Stimulated activated CD4-positive, alpha-beta T cell treated with anti-CD3 and anti-CD28 coated beads, Interleukin-15, amount 100 ng/mL, for 48 hours (primary cell): ENCODE measurements around the gene OTOG.
"Not testable (repeated sequence)": the region's sequence is repeated elsewhere in the genome, so short reads cannot be mapped to it uniquely, and the experiment has no call there.

Source experiments
- DNase-seq, 2 donors: peaks; one replicate each; pipeline ENCODE4 v3.0.0-alpha.2; 2020; ENCODE audit warnings: low read depth in 2 of 2

Gene OTOG

DNA sequence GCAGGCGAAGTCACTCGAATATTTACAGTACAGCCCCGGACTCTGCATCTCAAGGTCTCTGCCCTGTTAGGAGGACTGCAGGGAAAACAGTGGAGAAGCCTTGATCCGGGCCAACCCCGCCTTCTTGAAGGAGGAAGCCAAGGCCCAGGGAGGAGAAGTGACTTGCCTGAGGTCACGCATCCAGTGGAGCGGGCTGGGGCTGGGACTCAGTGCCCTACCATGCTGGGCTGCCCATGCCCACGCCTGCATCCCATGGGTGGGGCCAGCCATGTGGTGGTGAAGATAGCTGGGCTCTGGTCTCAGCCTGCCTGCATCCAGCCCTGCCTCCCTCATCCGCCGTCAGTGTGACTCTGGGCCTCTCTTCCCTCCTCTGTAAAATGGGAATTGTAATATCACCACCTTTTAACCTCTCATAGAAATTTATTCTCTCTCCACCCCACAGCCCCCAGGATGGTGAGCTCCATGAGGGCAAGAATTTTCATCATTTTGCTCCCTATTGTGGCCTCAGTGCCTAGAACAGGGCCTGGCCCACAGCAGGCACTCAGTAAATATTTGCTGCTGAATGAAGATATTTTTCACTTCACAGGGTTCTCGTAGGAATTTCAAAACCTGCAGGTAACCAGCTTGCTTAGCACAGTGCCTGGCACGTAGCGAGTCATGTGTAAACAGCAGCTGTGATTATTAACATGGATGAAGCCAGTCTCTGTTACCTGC lies 57.3 kb downstream of the OTOG start:
- DNase-seq: no peak

DNA sequence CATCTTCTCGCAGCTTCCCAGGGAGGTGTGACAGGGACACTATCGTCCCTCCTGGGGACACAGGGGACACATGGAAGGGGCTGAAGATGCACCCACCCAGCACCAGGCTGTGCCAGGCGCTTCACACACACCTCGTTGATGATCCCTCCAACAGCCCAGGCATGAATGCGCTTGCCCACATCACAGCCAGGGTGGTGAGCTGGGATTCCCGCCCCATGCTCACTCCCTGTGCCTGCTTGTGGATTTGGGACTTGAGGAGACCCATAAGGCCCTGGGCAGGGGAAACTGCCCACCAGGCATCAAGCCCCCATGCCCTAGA lies 57.8 kb downstream of the OTOG start:
- DNase-seq: no peak

DNA sequence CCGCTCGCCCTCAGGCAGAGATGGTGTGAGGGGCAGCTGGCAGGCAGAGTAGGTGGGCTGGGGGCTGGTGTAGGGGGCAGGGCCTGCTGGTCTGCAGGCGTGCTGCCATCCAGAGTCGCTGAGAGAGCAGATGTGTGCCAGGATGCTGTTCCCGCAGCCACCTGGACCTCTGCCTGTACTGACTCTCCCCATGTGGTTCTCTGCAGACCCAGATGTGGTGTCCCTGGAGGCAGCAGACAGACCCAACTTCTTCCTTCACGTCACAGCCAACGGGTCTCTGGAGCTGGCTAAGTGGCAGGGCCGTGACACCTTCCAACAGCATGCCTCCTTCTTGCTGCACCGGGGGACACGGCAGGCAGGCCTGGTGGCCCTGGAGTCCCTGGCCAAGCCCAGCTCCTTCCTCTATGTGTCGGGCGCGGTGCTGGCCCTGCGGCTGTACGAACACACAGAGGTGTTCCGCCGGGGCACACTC lies 58.6 kb downstream of the OTOG start:
- no peak for DNase-seq

DNA sequence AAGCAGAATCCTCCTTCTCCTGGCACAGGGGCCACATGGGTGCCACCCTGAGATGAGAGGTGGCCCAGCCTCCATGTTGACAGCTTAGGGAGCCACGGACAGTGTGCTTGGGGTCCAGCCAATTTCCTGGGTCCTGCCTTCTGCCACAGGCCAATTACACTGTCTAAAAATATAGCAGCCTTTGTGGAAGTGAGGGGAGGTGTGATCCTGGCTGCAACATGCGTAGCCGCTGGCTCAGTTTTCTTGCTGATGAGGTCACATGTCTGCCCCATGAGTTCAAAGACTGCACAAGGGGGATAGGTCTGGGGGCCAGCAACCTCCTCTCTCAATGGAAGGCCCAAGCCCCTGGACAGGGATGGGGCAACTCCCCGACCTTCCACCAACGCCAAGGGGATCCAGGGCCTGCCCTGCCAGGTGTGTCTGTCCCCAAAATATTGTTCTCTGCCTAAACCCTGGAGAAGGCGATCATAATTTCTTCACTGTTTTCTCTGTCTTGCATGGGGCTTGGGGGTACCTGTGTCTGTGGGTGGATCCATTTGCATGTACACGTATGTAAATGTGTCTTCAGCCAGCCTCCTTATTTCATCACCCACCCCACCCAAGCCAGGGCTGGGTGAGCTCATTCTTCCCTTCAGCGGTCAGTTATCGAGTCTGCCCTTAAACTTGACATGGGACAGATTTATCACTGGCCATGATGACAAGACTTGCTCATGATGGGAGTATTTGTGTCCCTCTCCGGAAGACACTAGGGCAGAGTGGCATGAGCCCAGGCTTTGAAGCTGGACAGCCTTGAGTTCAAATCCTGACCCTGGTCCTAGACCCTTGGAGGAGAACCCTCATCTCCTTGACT lies 59.4 kb downstream of the OTOG start:
- no peak for DNase-seq

DNA sequence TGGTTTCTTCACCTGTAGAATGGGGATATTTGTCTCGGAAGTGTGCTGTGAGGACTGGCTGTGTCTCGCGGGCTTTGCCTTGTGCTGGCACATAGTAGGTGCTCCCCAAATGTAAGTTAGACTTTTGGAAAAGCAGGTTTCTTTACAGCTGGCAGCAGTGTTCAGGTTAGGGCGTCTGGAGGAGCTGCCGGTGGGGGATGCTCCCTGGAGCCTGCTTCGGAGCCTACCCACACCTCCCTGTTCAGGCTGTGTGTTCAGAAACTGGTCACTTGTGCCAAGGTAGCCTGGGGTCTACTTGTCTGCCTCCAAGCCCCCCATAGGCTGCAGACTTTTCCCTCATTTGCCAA lies 60.0 kb downstream of the OTOG start:
- no peak for DNase-seq

DNA sequence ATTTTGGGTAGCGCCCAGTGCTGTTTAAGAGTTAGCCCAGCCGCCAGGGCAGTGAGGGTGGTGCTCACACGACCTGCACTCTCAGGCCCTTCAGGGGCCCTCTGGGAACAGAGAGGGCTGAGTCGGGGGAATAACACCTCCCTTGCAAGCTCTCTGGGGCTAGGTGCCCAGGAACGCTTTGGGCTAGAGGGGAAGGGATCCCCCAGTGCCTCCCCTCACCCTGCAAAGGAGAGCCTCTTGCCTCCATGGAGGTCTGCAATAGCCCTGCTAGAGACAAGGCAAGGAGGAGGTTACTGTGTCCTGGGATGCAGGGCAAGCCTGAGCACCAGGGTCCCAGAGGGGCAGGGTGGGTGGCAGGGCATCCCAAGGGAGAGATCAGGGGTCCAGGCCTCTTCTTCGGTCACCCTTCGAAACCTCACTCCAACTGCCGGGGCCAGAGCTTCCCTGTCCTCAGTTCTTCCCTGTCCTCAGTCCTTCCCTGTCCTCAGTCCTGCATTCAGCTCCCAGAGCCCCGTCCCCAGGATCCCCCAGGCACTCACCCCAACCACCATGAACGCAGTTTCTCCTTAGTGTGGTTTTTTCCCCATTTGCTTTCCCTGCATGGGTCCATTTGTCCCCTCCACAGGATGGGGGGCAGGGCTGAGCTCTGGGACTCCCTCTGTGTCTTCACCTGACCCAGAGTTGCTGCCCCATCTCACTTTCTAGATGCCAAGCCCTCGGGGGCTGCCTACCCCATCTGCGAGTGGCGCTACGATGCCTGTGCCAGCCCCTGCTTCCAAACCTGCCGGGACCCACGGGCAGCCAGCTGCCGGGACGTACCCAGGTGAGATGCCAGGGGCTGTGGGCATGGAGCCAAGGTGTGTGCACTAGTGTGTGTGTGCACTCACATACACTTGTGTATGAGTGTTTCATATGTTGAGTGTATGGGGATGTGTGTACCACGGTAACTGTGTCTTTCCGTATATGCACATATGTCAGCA lies 60.8 kb downstream of the OTOG start:
- DNase-seq: no peak

DNA sequence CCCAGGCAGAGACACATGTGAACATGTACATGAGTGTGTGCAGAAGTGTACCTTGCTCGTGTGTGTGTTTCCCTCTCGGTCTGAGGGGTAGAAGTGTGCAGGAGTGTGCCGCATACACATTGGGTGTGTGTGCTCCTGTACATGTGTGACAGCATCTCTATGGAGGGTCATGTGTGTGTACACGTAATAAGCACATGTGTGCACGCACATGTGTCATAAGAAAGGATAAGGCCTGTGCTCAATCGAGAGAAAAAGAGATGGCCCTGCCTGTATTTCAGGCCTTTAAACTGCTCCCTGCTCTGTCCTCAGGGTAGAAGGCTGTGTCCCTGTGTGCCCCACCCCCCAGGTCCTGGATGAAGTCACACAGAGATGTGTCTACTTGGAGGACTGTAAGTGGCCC lies 61.8 kb downstream of the OTOG start:
- no peak for DNase-seq

DNA sequence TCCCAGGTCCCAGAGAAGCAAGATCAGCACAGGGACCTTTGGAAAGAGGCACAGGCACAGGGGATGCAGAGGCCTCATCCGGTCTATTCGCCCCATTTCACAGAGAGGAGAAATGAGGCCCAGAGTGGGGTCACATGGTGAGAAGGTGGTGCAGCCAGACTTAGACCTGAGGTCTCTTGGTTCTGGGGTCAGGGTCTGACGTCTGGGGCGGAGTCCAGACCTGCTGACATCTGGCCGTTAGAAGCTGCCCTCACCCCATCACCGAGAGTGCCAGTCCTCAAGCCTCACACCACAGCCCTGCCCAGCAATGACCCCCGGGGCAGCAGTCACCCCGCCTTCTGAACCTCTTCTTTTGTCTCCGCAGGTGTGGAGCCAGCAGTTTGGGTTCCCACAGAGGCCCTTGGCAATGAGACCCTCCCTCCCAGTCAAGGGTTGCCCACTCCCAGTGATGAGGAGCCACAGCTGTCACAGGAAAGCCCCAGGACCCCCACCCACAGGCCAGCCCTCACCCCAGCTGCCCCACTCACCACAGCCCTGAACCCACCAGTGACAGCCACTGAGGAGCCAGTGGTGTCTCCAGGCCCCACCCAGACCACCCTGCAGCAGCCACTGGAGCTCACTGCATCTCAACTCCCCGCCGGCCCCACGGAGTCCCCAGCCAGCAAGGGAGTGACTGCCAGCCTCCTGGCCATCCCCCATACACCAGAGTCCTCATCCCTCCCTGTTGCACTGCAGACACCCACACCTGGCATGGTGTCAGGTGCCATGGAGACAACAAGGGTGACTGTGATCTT lies 62.4 kb downstream of the OTOG start:
- no peak for DNase-seq

DNA sequence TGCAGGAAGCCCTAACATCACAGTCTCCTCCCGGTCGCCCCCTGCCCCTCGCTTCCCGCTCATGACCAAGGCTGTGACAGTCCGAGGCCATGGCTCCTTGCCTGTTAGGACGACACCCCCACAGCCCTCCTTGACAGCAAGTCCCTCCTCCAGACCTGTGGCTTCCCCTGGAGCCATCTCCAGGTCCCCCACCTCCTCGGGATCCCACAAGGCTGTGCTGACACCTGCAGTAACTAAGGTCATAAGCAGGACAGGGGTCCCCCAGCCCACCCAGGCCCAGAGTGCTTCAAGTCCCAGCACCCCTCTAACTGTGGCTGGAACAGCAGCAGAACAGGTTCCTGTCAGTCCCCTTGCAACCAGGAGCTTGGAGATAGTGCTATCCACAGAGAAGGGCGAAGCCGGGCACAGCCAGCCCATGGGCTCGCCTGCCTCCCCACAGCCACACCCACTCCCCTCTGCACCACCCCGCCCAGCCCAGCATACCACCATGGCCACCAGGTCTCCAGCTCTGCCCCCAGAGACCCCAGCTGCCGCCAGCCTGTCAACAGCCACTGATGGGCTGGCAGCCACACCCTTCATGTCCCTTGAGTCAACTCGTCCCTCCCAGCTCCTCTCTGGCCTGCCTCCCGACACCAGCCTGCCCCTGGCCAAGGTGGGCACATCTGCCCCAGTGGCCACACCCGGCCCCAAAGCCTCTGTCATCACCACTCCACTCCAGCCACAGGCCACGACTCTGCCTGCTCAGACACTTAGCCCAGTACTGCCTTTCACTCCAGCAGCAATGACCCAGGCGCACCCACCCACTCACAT lies 63.2 kb downstream of the OTOG start:
- DNase-seq: no peak

DNA sequence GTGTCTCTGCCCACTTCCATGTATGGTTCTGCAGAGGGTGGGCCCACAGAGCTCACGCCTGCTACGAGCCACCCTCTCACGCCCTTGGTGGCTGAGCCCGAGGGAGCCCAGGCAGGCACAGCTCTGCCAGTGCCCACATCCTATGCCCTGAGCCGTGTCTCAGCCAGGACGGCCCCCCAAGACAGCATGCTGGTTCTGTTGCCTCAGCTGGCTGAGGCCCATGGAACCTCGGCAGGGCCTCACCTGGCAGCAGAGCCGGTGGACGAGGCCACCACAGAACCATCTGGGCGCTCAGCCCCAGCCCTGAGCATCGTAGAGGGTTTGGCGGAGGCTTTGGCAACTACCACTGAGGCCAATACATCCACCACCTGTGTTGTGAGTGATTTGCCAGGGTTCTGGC lies 64.0 kb downstream of the OTOG start:
- no peak for DNase-seq

DNA sequence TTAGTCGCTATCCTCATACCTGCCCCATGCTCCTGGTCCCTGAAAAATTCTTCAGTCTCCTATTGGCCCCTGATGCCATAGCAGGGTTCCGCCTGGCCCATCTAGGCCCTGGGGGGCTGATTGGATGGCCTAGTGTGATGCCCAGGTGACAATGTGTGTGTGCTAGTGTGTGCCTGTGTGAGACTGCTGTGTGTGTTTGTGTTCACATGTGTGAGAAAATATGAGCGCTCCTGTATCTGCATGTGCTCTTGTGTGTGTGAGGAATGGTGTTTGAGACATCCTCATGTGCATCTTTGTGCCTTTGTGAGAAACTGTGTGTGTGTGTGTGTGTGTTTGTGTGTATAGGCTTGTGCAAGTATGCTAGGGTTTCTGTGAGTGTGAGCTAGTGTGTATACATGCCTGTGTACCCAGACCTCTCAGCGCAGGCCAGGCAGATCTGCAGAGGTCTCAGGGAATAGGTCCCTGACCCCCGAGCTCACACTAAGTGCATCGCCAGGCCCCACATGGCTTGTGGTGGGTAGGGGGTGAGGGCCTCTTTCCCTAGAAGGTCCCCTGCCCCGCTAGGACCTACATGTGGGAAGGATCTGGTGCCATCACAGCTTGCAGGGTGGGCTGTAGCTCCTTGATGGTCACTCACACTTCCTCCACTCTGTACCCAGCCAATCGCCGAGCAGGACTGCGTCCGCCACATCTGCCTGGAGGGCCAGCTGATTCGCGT lies 64.6 kb downstream of the OTOG start:
- DNase-seq: no peak

DNA sequence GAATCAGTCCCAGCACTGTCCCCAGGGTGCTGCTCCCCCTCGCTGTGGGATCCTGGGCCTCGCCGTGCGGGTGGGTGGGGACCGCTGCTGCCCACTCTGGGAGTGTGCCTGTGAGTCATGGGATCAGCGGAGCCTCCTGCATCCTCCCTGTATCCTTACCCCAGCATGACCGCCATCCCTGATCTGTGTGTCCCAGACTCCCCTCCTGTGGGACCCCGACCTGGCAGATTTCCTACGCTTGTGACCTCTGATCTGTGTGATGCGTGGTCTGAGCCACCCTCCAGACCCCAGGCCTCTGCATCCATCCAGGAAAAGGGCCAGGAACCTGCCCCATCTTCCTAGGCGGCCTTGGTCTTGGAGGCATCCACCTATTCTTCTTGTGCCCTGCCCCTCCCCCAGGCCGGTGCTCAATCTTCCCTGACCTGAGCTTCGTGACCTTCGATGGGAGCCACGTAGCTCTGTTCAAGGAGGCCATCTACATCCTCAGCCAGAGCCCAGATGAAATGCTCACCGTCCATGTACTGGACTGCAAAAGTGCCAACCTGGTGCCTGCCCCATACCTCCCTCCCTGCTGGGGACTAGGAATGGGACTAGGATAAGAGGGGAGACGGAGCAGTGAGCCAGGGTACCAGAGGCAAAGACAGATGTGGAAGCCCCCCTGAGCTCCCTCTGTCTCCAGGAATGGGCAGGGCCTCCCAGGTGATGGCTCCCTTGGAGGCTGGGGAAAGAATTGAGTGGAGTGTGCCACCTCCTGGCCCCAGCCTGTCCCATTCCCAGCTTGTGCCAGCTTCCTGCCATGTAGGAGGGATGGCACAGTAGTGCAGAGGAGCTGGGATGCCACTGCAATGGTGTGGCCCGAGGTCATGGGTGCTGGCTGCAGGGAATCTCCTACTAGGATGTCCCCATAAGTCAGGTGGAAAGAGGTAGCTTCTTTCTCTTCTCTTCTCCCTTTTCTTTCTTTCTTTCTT lies 65.4 kb downstream of the OTOG start:
- no peak for DNase-seq

DNA sequence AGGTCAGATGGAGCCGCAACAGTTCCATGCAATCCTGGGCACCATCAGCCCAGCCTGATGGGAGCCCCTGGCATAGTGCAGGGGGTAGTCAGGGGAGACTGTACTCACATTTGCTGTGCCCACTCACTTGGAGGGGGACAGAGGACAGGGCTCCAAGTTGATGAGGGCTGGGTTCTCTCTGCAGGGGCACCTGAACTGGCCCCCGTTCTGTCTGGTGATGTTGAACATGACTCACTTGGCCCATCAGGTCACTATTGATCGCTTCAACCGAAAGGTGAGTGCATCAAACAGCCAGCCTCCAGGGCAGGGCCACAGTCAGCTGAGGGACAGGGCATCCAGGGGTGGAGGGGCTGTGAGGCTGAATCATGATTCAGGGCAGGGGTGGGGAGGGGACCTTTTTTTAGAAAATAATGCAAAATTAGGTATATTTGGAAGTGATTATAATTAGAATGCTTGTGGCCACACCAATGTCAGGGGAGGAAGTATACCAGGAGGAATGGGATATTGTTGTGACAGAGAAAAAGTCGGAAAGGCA lies 66.4 kb downstream of the OTOG start:
- DNase-seq: no peak

DNA sequence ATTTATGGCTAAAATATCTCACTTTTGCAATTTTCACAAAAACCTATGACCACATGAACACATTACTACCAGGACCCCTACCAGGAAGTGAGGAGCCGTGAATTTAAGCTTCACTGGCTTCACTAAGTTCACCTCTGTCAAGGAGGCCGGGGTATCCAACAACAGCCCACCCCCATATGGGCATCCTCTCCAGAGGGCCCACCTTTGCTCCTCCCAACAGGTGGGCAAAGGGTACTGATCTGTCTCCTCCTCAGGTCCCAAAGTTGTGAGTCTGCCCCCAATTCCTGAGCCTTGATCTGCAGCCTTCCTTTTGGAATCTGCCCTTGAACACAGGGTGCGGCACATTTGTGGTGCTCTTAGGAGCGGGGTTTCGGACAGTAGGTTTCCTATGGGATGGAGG lies 66.9 kb downstream of the OTOG start:
- DNase-seq: no peak

DNA sequence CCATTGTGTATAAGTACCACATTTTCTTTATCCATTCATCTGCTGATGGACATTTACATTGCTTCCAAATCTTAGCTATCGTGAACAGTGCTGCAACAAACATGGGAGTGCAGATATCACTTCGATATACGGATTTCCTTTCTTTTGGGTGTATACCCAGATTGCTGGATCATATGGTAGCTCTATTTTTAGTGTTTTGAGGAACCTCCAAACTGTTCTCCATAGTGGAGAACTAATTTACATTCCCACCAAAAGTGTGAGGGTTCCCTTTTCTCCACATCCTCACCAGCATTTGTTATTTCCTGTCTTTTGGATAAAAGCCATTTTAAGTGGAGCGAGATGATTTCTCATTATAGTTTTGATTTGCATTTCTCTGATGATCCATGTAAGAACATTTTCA lies 75.7 kb downstream of the OTOG start:
- DNase-seq: not testable (repeated sequence)

DNA sequence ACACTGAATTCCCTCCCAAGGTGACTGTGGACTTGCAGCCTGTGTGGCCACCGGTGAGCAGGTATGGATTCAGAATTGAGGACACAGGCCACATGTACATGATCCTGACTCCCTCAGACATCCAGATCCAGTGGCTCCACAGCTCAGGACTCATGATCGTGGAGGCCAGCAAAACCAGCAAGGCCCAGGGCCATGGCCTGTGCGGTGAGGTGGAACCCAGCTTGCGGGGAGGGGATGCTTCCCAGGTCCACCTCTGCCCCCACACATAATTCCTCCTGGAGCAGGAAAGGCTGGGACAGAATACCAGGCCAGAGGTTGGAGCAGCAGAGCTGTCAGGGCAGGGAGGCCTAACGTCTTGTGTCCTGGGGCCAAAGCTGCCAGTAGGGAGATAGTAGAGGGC lies 82.1 kb downstream of the OTOG start:
- no peak for DNase-seq

DNA sequence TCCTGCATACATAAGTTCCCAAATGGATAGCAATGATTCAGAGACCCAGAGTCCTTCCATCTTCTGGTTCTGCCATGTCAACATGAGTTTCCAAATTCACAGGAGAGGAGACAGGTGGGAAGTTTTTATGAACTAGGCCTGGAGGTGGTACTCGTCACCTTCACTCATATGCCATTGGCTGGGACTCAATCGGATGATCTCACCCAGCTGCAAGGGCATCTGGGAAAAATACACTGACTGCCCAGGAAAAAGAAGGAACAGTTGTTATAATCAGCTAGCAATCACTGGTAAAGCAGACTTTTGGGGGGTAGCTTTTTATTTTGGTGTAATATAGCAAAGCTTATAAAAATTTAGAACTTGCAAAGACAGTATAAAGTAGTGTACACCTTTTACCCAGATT lies 83.9 kb downstream of the OTOG start:
- DNase-seq: no peak

DNA sequence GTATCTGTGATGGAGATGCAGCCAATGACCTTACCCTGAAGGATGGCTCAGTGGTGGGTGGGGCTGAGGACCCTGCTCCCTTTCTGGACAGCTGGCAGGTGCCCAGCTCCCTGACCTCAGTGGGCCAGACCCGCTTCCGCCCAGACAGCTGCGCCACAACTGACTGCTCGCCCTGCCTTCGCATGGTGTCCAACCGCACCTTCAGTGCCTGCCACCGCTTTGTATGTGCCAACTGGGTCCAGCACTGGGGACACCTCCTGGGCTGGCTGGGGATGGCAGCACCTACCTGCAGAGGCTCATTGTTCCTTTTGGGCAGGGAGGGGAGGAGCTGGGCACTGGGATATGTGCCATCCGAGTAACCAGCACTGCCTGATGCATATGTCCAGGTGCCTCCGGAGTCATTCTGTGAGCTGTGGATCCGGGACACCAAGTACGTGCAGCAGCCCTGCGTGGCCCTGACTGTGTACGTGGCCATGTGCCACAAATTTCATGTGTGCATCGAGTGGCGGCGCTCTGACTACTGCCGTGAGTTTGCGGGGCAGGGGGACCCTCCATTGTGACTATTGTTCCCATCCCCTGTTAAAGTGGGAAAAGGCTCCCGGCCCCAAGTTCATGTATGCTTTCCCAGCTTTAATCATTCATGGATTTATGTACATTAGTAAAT lies 84.8 kb downstream of the OTOG start:
- no peak for DNase-seq
